ENCODE measurements around the gene PXMP4. TPM values are rescaled to one million over a fixed set of nuclear protein-coding genes. Genes with fewer than 3 reads are reported as not detected.

PXMP4 gene
- total and polyA plus RNA-seq, 9 of the 15 experiments (the other 6 are each of a cell fraction or from before 2014, with no cell fraction given) = 4.8 to 29.1 (median 6.8) TPM

- TF ChIP-seq ARID3B (CRISPR knock-in tag; IDR thresholded peaks at IDR 0.05; ENCODE audit: borderline replicate concordance) (no peak), ZNF232 (CRISPR knock-in tag; IDR thresholded peaks at IDR 0.05) (no peak), FIP1L1 (IDR thresholded peaks at IDR 0.05; ENCODE audit: low read depth, low read length, poor library complexity, severe bottlenecking) (no peak), ZNF507 (tag; conservative IDR thresholded peaks at IDR 0.05) (no peak), HMG20A (CRISPR knock-in tag; conservative IDR thresholded peaks at IDR 0.05) (no peak), NR2C2 (CRISPR knock-in tag; IDR thresholded peaks at IDR 0.05) (peak; percentile 82), NR2C2 (tag; IDR thresholded peaks at IDR 0.05) (peak; percentile 95), HIVEP1 (CRISPR knock-in tag; IDR thresholded peaks at IDR 0.05) (no peak), MTA3 (IDR thresholded peaks at IDR 0.05; ENCODE audit: borderline replicate concordance) (peak; percentile 57; the same call in 1 of the 2 replicates), MCM2 (IDR thresholded peaks at IDR 0.05; ENCODE audit: low read depth) (no peak), ZNF518B (CRISPR knock-in tag; IDR thresholded peaks at IDR 0.05) (no peak), ZNF253 (CRISPR knock-in tag; conservative IDR thresholded peaks at IDR 0.05) (no peak), SETDB1 (IDR thresholded peaks at IDR 0.05; ENCODE audit: low read length) (no peak), ZFX (CRISPR knock-in tag; IDR thresholded peaks at IDR 0.05) (no peak), CREB1 (IDR thresholded peaks at IDR 0.05) (peak; percentile 65; the same call in 1 of the 2 replicates), CREB1 (CRISPR knock-in tag; IDR thresholded peaks at IDR 0.05) (no peak), GTF2E2 (tag; IDR thresholded peaks at IDR 0.05) (no peak), ATF2 (CRISPR knock-in tag; IDR thresholded peaks at IDR 0.05) (no peak), ZNF354B (CRISPR knock-in tag; IDR thresholded peaks at IDR 0.05) (no peak), JUN (IDR thresholded peaks at IDR 0.05; ENCODE audit: borderline replicate concordance, low read depth, low read length) (peak; percentile 90), JUN (CRISPR knock-in tag; IDR thresholded peaks at IDR 0.05; ENCODE audit: borderline replicate concordance) (no peak)
- TF ChIP-seq, protein P1, sequence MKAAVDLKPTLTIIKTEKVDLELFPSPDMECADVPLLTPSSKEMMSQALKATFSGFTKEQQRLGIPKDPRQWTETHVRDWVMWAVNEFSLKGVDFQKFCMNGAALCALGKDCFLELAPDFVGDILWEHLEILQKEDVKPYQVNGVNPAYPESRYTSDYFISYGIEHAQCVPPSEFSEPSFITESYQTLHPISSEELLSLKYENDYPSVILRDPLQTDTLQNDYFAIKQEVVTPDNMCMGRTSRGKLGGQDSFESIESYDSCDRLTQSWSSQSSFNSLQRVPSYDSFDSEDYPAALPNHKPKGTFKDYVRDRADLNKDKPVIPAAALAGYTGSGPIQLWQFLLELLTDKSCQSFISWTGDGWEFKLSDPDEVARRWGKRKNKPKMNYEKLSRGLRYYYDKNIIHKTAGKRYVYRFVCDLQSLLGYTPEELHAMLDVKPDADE (conservative IDR thresholded peaks at IDR 0.05; ENCODE audit: control insufficient read depth, low read depth, low read length) = no peak
Observed at GRCh38 chr20:33689973-33690372, 30.1 kb downstream of the PXMP4 start (continued).
